ENCODE results near the gene PTPRH.

DNA sequence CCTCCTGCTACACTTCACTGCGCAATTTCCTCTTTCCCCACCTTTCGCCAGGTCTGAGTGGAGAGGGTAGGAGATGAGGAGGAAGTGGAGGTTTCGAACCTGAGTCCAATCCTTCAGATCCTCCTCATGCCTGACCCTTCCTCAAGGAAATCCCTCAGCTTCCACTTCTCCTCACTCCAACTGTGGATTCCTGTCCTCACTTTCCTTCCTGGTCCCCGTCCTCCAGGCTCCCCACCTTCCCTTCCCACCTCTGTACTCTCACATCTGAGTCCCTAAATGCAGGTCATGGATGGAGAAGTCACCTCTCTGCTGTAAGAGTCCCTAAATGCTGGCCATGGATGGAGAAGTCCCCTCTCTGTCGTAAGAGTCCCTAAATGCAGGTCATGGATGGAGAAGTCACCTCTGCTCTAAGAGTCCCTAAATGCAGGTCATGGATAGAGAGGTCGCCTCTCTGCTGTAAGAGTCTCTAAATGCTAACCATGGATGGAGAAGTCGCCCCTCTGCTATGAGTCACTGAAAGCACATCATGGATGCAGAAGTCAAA lies 16.2 kb upstream of the PTPRH start:
- TF ChIP-seq, protein P1, sequence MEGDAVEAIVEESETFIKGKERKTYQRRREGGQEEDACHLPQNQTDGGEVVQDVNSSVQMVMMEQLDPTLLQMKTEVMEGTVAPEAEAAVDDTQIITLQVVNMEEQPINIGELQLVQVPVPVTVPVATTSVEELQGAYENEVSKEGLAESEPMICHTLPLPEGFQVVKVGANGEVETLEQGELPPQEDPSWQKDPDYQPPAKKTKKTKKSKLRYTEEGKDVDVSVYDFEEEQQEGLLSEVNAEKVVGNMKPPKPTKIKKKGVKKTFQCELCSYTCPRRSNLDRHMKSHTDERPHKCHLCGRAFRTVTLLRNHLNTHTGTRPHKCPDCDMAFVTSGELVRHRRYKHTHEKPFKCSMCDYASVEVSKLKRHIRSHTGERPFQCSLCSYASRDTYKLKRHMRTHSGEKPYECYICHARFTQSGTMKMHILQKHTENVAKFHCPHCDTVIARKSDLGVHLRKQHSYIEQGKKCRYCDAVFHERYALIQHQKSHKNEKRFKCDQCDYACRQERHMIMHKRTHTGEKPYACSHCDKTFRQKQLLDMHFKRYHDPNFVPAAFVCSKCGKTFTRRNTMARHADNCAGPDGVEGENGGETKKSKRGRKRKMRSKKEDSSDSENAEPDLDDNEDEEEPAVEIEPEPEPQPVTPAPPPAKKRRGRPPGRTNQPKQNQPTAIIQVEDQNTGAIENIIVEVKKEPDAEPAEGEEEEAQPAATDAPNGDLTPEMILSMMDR (IDR thresholded peaks at IDR 0.05) = no peak
- TF ChIP-seq POLR2A (IDR thresholded peaks at IDR 0.05) = no peak

Data from stomach (tissue), 4 donors.